K562 (cell line): Measurements from ENCODE around the gene FCRLA. TPM values are rescaled to one million over a fixed set of nuclear protein-coding genes. Genes with fewer than 3 reads are reported as not detected.

ENCODE experiments used
- ATAC-seq: fragments of 200-7000 bp; cut with Tn5 transposase; 3 replicates; pipeline ENCODE4 v1.9.1; 2020; ENCODE audit warnings: moderate library complexity
- BruUV-seq: library from RNA; stranded (reverse); fragments of 400-500 nt; replicated peaks from 2 replicates; lab custom pipeline; 2021; lab: Mats Ljungman, UMichigan
- CTCF ChIA-PET: fragments of 300-600 bp; formaldehyde crosslinking; extraction: SDS; loops from one replicate; lab custom pipeline; 2021; ENCODE audit warnings: low intra/inter-chr PET ratio; lab: Yijun Ruan, JAX
- POLR2A ChIA-PET: fragments of 300-600, 350-650 bp; sonication (Branson Sonifier 250); formaldehyde crosslinking; extraction: SDS; loops from one replicate; lab custom pipeline; 2021; ENCODE audit warnings: antibody characterized with exemption, inconsistent platforms; lab: Yijun Ruan, JAX
- DNase-seq, 4 experiments: peaks; one replicate each; pipeline versions ENCODE4 v3.0.0 to v3.0.0-alpha.2; 2011 to 2018; ENCODE audit warnings: low spot score in 3 of 4, mixed read lengths in 3 of 4; ENCODE audit errors: extremely low read depth in 1 of 4
- FAIRE-seq: peaks from 2 replicates; lab custom pipeline; 2011; peaks lifted over from hg19 to GRCh38; lab: Jason Lieb, UNC
- H2AFZ ChIP-seq: 2 replicates; pipeline ENCODE4 v1.6.0; 2011; ENCODE audit warnings: low read depth, low read length, control low read depth, inconsistent platforms
- H3K27ac ChIP-seq: fragments of 200-600 bp; 3 replicates; pipeline ENCODE4 v1.8.0; 2011; ENCODE audit warnings: low read depth, mild to moderate bottlenecking, control low read depth, inconsistent platforms, low read length, moderate library complexity, mixed read lengths; ENCODE audit errors: extremely low read depth
- H3K27me3 ChIP-seq, 2 experiments: fragments of 300-600 bp in 1 of 2; 2 replicates in 1 of 2; 3 replicates in 1 of 2; pipeline versions ENCODE4 v1.6.0 to v1.8.0; 2011; ENCODE audit warnings: inconsistent platforms in 2 of 2, low read length in 2 of 2, mild to moderate bottlenecking in 1 of 2, mixed read lengths in 1 of 2, moderate library complexity in 1 of 2; ENCODE audit not compliant: control insufficient read depth in 2 of 2, insufficient read depth in 2 of 2
- H3K36me3 ChIP-seq: fragments of 300-600 bp; 3 replicates; pipeline ENCODE4 v1.8.0; 2011; ENCODE audit warnings: mild to moderate bottlenecking, low read length, inconsistent platforms; ENCODE audit not compliant: control insufficient read depth, insufficient read depth
- H3K4me1 ChIP-seq, 2 experiments: fragments of 200-600 bp in 1 of 2; replicated peaks in 1 of 2; 2 replicates in 1 of 2; 3 replicates in 1 of 2; pipeline versions ENCODE4 v1.5.1 to v1.8.0; 2011; ENCODE audit warnings: inconsistent platforms in 2 of 2, low read length in 2 of 2, mild to moderate bottlenecking in 1 of 2, mixed read lengths in 1 of 2, moderate library complexity in 1 of 2; ENCODE audit not compliant: control insufficient read depth in 2 of 2, insufficient read depth in 2 of 2
- H3K4me2 ChIP-seq: 2 replicates; pipeline ENCODE4 v1.6.1; 2011; ENCODE audit warnings: low read length, control low read depth, inconsistent platforms, mixed read lengths; ENCODE audit not compliant: insufficient read depth
- H3K4me3 ChIP-seq: fragments of 200-600 bp; sonication (generic), shearing (Covaris generic); 2 replicates; pipeline ENCODE4 v1.5.1; 2016; ENCODE audit warnings: control low read depth, inconsistent platforms
- H3K79me2 ChIP-seq: fragments of 200-600 bp; 3 replicates; pipeline ENCODE4 v1.8.0; 2011; ENCODE audit warnings: low read length, inconsistent platforms; ENCODE audit not compliant: control insufficient read depth, insufficient read depth
- H3K9ac ChIP-seq, 2 experiments: 2 replicates each; pipeline versions ENCODE4 v1.6.0 to v1.6.1; 2011; ENCODE audit warnings: low read depth in 2 of 2, low read length in 2 of 2, control low read depth in 1 of 2, inconsistent platforms in 1 of 2, mild to moderate bottlenecking in 1 of 2, mixed read lengths in 1 of 2; ENCODE audit not compliant: insufficient read depth in 1 of 2
- H3K9me1 ChIP-seq: one replicate; pipeline ENCODE4 v1.6.0; 2011; ENCODE audit warnings: inconsistent platforms, mild to moderate bottlenecking, low read length, moderate library complexity; ENCODE audit not compliant: control insufficient read depth, insufficient read depth
- H3K9me3 ChIP-seq: replicated peaks from 2 replicates; pipeline ENCODE4 v1.5.1; 2011; ENCODE audit warnings: low read depth, low read length, inconsistent platforms; ENCODE audit not compliant: control insufficient read depth, insufficient read depth
- H4K20me1 ChIP-seq: replicated peaks from 2 replicates; pipeline ENCODE4 v1.6.1; 2011; ENCODE audit warnings: low read length, inconsistent platforms, mixed read lengths; ENCODE audit not compliant: control insufficient read depth, insufficient read depth
- ARNT ChIP-seq, 2 experiments: fragments of 450-650 bp; IDR thresholded peaks; 2 replicates each; pipeline ENCODE4 v1.6.1; 2016; ENCODE audit warnings: mild to moderate bottlenecking in 1 of 2
- EHMT2 ChIP-seq: fragments of 450-650 bp; IDR thresholded peaks from 2 replicates; pipeline ENCODE4 v1.6.1; 2018; ENCODE audit warnings: antibody characterized with exemption
- FOXK1 ChIP-seq: sonication (generic); formaldehyde crosslinking; IDR thresholded peaks from 2 replicates; pipeline ENCODE4 v1.8.0; 2022; ENCODE audit warnings: missing genetic modification reagents, mild to moderate bottlenecking, borderline replicate concordance
- SPI1 ChIP-seq: IDR thresholded peaks from 2 replicates; pipeline ENCODE4 v1.6.1; 2011; ENCODE audit warnings: low read depth, low read length, control low read depth, borderline replicate concordance
- WGBS: fragments of 100-300 bp; shearing (Covaris generic); methylation state at CpG from one replicate; pipeline ENCODE4 v1.1.6; 2016; ENCODE audit warnings: low coverage, mixed read lengths; ENCODE audit not compliant: insufficient coverage; ENCODE audit errors: missing lambda C conversion rate; 5-methylcytosine and 5-hydroxymethylcytosine counted together
- in situ Hi-C: fragments of 300-500 bp; cut with MboI; formaldehyde crosslinking; loops from 4 replicates; pipeline ENCODE4 v1.15.0; 2018; ENCODE audit warnings: inconsistent platforms, mixed read lengths
- intact Hi-C: fragments of 100-400 bp; cut with micrococcal nuclease; formaldehyde crosslinking; loops from 2 replicates; pipeline ENCODE4 v1.14.2; 2022
- polyA plus RNA-seq, 8 experiments: library from polyadenylated mRNA; depleted of rRNA in 4 of 8; stranded (reverse) in 5 of 8; unstranded in 3 of 8; fragments of >200 nt; fragmentation: Nextera tagmentation in 2 of 8; fragmentation: Illumina TruSeq in 1 of 8; extraction: Ambion mirVana in 2 of 8; extraction: Trizol in 1 of 8; gene quantifications; 2 replicates each; pipeline versions ENCODE4 v1.2.1 to v1.2.3, GENCODE V29; 2011 to 2014; ENCODE audit warnings: inconsistent platforms in 1 of 8, missing spikeins in 1 of 8
- total RNA-seq, 7 experiments: library from RNA; depleted of rRNA in 6 of 7; stranded (reverse); fragments of >200 nt in 6 of 7; fragmentation: Illumina TruSeq in 2 of 7; extraction: Trizol in 2 of 7; gene quantifications; 2 replicates each; pipeline versions ENCODE4 v1.2.1 to v1.2.3, GENCODE V29; 2011 to 2021; ENCODE audit warnings: low replicate concordance in 1 of 7
- TF ChIP-seq, protein P1 (sequence below): IDR thresholded peaks from 2 replicates; pipeline ENCODE4 v1.6.1; 2016; ENCODE audit warnings: missing genetic modification characterization, missing compliant biosample characterization
- TF ChIP-seq, protein P2 (sequence below): sonication (generic); formaldehyde crosslinking; IDR thresholded peaks from 2 replicates; pipeline ENCODE4 v1.8.0; 2022; ENCODE audit warnings: mild to moderate bottlenecking, missing genetic modification reagents
- TF ChIP-seq, protein P3 (sequence below), 3 experiments: fragments of 200-800 bp in 1 of 3; fragments of 250-450 bp in 1 of 3; fragments of 450-650 bp in 1 of 3; sonication (Bioruptor Pico) in 1 of 3; sonication (Bioruptor generic) in 1 of 3; formaldehyde crosslinking in 1 of 3; IDR thresholded peaks; 2 replicates each; pipeline versions ENCODE4 v1.6.1 to v1.8.0; 2016 to 2022; ENCODE audit warnings: mild to moderate bottlenecking in 2 of 3, missing genetic modification characterization in 2 of 3, missing compliant biosample characterization in 1 of 3, moderate library complexity in 1 of 3

FCRLA gene
- total and polyA plus RNA-seq, 9 of the 15 experiments (the other 6 are each of a cell fraction or from before 2014, with no cell fraction given) = 0.09 to 0.84 (median 0.44) TPM

DNA sequence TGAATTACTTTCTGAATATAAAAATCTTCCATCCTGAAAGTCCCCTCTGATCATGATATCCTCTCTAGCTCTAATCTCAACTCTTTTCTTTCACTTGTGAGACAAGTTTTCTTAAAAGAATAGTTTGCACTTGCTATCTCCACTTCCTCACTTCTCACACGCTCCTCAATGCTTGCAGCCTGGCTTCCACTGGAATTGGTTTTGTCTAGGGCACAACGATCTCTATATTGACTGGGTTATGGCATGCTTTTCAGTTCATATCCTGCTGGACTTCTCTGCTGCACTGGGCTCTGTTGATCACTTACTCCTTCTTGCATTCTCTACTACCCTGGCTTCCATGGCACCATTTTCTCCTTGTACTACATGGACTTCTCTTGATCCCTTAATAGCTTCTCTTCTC is 474 bp downstream of the FCRLA start:
- no peak for FAIRE-seq
- in situ Hi-C loops = no loop called here
- H3K4me2 ChIP-seq = no peak overlapping the region

More for the DNA sequence above, 474 bp downstream of the FCRLA start:
- Histone ChIP-seq H3K27ac (no peak overlapping the region), H3K4me3 (no peak overlapping the region), H3K9me3 (no peaks in the 10 kb centered on the region), H3K9ac (no peak overlapping the region), H2AFZ (no peak overlapping the region), H3K79me2 (no peaks in the 10 kb centered on the region), H3K27me3 (no peaks in the 10 kb centered on the region), H3K36me3 (no peaks in the 10 kb centered on the region), H4K20me1 (no peaks in the 10 kb centered on the region), H3K9me1 (no peaks in the 10 kb centered on the region), H3K4me1 (peaks cover 4 to 36% of the 10 kb centered on the region in 2 experiments)
- BruUV-seq = no TSS peak
- ATAC-seq (no peak), DNase-seq (no peak)
- WGBS = 42% methylated on average over 2 of the region's 2 CpGs
- POLR2A ChIA-PET = interaction anchor here (0.7 to 1.2 kb wide), 4 partner anchors 10 to 216 kb away, joined by 3 to 5 read pairs (median 3); no protein-coding TSS in a partner anchor
- intact Hi-C loops = loop anchor here (2.0 kb wide), 1 partner anchor 13 kb away; the partner anchor contains the start of gene FCRLB
- CTCF ChIA-PET = no interaction called here
- TF ChIP-seq, protein P1, sequence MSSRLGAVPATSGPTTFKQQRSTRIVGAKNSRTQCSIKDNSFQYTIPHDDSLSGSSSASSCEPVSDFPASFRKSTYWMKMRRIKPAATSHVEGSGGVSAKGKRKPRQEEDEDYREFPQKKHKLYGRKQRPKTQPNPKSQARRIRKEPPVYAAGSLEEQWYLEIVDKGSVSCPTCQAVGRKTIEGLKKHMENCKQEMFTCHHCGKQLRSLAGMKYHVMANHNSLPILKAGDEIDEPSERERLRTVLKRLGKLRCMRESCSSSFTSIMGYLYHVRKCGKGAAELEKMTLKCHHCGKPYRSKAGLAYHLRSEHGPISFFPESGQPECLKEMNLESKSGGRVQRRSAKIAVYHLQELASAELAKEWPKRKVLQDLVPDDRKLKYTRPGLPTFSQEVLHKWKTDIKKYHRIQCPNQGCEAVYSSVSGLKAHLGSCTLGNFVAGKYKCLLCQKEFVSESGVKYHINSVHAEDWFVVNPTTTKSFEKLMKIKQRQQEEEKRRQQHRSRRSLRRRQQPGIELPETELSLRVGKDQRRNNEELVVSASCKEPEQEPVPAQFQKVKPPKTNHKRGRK = peak; percentile 42; the same call in 1 of the 2 replicates
- TF ChIP-seq, protein P2, sequence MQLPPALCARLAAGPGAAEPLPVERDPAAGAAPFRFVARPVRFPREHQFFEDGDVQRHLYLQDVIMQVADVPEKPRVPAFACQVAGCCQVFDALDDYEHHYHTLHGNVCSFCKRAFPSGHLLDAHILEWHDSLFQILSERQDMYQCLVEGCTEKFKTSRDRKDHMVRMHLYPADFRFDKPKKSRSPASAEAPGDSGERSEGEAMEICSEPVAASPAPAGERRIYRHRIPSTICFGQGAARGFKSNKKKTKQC (CRISPR knock-in tag) = no peak
- TF ChIP-seq FOXK1 (CRISPR knock-in tag) = no peak
- TF ChIP-seq SPI1 = 0 out of 2 replicates have a peak, but pooled peaks have one; percentile 41
- TF ChIP-seq EHMT2 = 0 out of 2 replicates have a peak, but pooled peaks have one; percentile 29
- no peak for TF ChIP-seq ARNT (IDR thresholded peaks at IDR 0.05)
- TF ChIP-seq, protein P3, sequence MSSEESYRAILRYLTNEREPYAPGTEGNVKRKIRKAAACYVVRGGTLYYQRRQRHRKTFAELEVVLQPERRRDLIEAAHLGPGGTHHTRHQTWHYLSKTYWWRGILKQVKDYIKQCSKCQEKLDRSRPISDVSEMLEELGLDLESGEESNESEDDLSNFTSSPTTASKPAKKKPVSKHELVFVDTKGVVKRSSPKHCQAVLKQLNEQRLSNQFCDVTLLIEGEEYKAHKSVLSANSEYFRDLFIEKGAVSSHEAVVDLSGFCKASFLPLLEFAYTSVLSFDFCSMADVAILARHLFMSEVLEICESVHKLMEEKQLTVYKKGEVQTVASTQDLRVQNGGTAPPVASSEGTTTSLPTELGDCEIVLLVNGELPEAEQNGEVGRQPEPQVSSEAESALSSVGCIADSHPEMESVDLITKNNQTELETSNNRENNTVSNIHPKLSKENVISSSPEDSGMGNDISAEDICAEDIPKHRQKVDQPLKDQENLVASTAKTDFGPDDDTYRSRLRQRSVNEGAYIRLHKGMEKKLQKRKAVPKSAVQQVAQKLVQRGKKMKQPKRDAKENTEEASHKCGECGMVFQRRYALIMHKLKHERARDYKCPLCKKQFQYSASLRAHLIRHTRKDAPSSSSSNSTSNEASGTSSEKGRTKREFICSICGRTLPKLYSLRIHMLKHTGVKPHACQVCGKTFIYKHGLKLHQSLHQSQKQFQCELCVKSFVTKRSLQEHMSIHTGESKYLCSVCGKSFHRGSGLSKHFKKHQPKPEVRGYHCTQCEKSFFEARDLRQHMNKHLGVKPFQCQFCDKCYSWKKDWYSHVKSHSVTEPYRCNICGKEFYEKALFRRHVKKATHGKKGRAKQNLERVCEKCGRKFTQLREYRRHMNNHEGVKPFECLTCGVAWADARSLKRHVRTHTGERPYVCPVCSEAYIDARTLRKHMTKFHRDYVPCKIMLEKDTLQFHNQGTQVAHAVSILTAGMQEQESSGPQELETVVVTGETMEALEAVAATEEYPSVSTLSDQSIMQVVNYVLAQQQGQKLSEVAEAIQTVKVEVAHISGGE (CRISPR knock-in tag; IDR thresholded peaks at IDR 0.05) = no peak
